Measurements from ENCODE around the gene SLC2A1.

Gene SLC2A1

GRCh38 chr1:42930178-42931107 is 28.2 kb downstream of the SLC2A1 start:
- in situ Hi-C loops (cut with MboI; ENCODE audit: low sequenced_read_pairs), result no loop called here

- in situ Hi-C loops (cut with MboI; ENCODE audit: low sequenced_read_pairs), result no loop called here
These were observed 29.1 kb downstream of the SLC2A1 start for GRCh38 chr1:42929434-42930177.

GRCh38 chr1:42928859-42929258 is 29.8 kb downstream of the SLC2A1 start:
- in situ Hi-C loops (cut with MboI; ENCODE audit: low sequenced_read_pairs), result no loop called here

- in situ Hi-C loops (cut with MboI; ENCODE audit: low sequenced_read_pairs), result no loop called here
These were observed 30.7 kb downstream of the SLC2A1 start for GRCh38 chr1:42927920-42928505.

- in situ Hi-C loops (cut with MboI; ENCODE audit: low sequenced_read_pairs), result no loop called here
These were observed 31.3 kb downstream of the SLC2A1 start for GRCh38 chr1:42927274-42927841.

- in situ Hi-C loops (cut with MboI; ENCODE audit: low sequenced_read_pairs), result no loop called here
These were observed 31.8 kb downstream of the SLC2A1 start for GRCh38 chr1:42926879-42927242.

GRCh38 chr1:42926235-42926878 is 32.3 kb downstream of the SLC2A1 start:
- in situ Hi-C loops (cut with MboI; ENCODE audit: low sequenced_read_pairs), result no loop called here

- in situ Hi-C loops (cut with MboI; ENCODE audit: low sequenced_read_pairs), result loop anchor here (5.0 kb wide), 1 partner anchor 142 kb away; no protein-coding TSS in a partner anchor
These were observed 33.6 kb downstream of the SLC2A1 start for GRCh38 chr1:42924851-42925760.

GRCh38 chr1:42924082-42924850 is 34.4 kb downstream of the SLC2A1 start:
- in situ Hi-C loops (cut with MboI; ENCODE audit: low sequenced_read_pairs), result loop anchor here (5.0 kb wide), 1 partner anchor 143 kb away; no protein-coding TSS in a partner anchor

GRCh38 chr1:42923367-42924081 is 35.1 kb downstream of the SLC2A1 start:
- in situ Hi-C loops (cut with MboI; ENCODE audit: low sequenced_read_pairs), result loop anchor here (5.0 kb wide), 1 partner anchor 144 kb away; no protein-coding TSS in a partner anchor

- in situ Hi-C loops (cut with MboI; ENCODE audit: low sequenced_read_pairs), result loop anchor here (5.0 kb wide), 1 partner anchor 144 kb away; no protein-coding TSS in a partner anchor
These were observed 35.8 kb downstream of the SLC2A1 start for GRCh38 chr1:42922687-42923366.

- in situ Hi-C loops (cut with MboI; ENCODE audit: low sequenced_read_pairs), result loop anchor here (5.0 kb wide), 1 partner anchor 146 kb away; no protein-coding TSS in a partner anchor
These were observed 36.9 kb downstream of the SLC2A1 start for GRCh38 chr1:42921769-42922168.

GRCh38 chr1:42919651-42920050 is 39.0 kb downstream of the SLC2A1 start:
- in situ Hi-C loops (cut with MboI; ENCODE audit: low sequenced_read_pairs), result loop anchor here (5.0 kb wide), 1 partner anchor 148 kb away; no protein-coding TSS in a partner anchor

- in situ Hi-C loops (cut with MboI; ENCODE audit: low sequenced_read_pairs), result no loop called here
These were observed 41.5 kb downstream of the SLC2A1 start for GRCh38 chr1:42917241-42917495.

- in situ Hi-C loops (cut with MboI; ENCODE audit: low sequenced_read_pairs), result no loop called here
These were observed 43.2 kb downstream of the SLC2A1 start for GRCh38 chr1:42915456-42915855.

- in situ Hi-C loops (cut with MboI; ENCODE audit: low sequenced_read_pairs), result no loop called here
These were observed 44.5 kb downstream of the SLC2A1 start for GRCh38 chr1:42914092-42914627.

GRCh38 chr1:42913426-42914091 is 45.1 kb downstream of the SLC2A1 start:
- in situ Hi-C loops (cut with MboI; ENCODE audit: low sequenced_read_pairs), result no loop called here

Measured in HL-60/S4 treated with retinoic acid at 250 ng/mL for 4 days and 3 days (cell line).